Testis (tissue), 2 donors: ENCODE results near the gene CDH22.

Experiments
- CTCF ChIP-seq, 3 experiments: fragments of 450-650 bp in 2 of 3; fragments of 200-600 bp in 1 of 3; sonication (generic) in 1 of 3; IDR thresholded peaks; one replicate each; pipeline ENCODE4 v1.5.1; 2016 to 2019; ENCODE audit warnings: antibody characterized with exemption in 3 of 3, mild to moderate bottlenecking in 2 of 3, moderate library complexity in 1 of 3
- POLR2A ChIP-seq: fragments of 450-650 bp; IDR thresholded peaks from one replicate; pipeline ENCODE4 v1.6.1; 2017; ENCODE audit warnings: antibody characterized with exemption, mild to moderate bottlenecking, moderate library complexity

- TF ChIP-seq CTCF (IDR thresholded peaks at IDR 0.05) (no peak), POLR2A (no peak)
Measured at GRCh38 chr20:46256293-46256692, 52.0 kb downstream of the CDH22 start.
